ENCODE measurements around the gene ABTB2.

- no peak for TF ChIP-seq CTCF (IDR thresholded peaks at IDR 0.05)
- no peak for TF ChIP-seq POLR2A (IDR thresholded peaks at IDR 0.05)
These were observed 24.9 kb upstream of the ABTB2 start for GRCh38 chr11:34382532-34383276.

Data from tibial nerve (tissue), 3 donors.